OCI-LY1 (cell line): Measurements from ENCODE around the gene LIN28B.

Experiments
- H2AFZ ChIP-seq: fragments of 200-600 bp; sonication (generic), shearing (Covaris generic); 2 replicates; pipeline ENCODE4 v1.6.0; 2014; ENCODE audit warnings: antibody characterized with exemption, mild to moderate bottlenecking, low read length
- H3F3A ChIP-seq: fragments of 200-600 bp; sonication (generic), shearing (Covaris generic); 2 replicates; pipeline ENCODE4 v1.6.0; 2014; ENCODE audit warnings: mild to moderate bottlenecking, antibody characterized with exemption, low read length, moderate library complexity; ENCODE audit not compliant: insufficient read depth
- H3K27ac ChIP-seq: fragments of 200-600 bp; sonication (generic); 2 replicates; pipeline ENCODE4 v1.5.1; 2014; ENCODE audit warnings: low read length, mixed run types, mild to moderate bottlenecking, low read depth; ENCODE audit not compliant: poor library complexity, severe bottlenecking
- H3K27me3 ChIP-seq: fragments of 200-600 bp; sonication (generic); 2 replicates; pipeline ENCODE4 v1.6.0; 2014; ENCODE audit warnings: antibody characterized with exemption, mild to moderate bottlenecking, low read length, moderate library complexity; ENCODE audit not compliant: insufficient read depth
- H3K36me3 ChIP-seq: fragments of 200-600 bp; sonication (generic); 2 replicates; pipeline ENCODE4 v1.6.1; 2014; ENCODE audit warnings: mild to moderate bottlenecking, antibody characterized with exemption, low read length, moderate library complexity, mixed read lengths; ENCODE audit not compliant: insufficient read depth
- H3K4me1 ChIP-seq: fragments of 200-600 bp; sonication (generic); 2 replicates; pipeline ENCODE4 v1.5.1; 2014; ENCODE audit warnings: mild to moderate bottlenecking, low read length, moderate library complexity; ENCODE audit not compliant: insufficient read depth, severe bottlenecking
- H3K4me2 ChIP-seq: fragments of 200-600 bp; sonication (generic), shearing (Covaris generic); 2 replicates; pipeline ENCODE4 v1.6.1; 2014; ENCODE audit warnings: low read length
- H3K4me3 ChIP-seq: fragments of 200-600 bp; sonication (generic); 2 replicates; pipeline ENCODE4 v1.5.1; 2014; ENCODE audit warnings: low read length, low read depth, mild to moderate bottlenecking, mixed read lengths; ENCODE audit not compliant: poor library complexity, severe bottlenecking
- H3K79me2 ChIP-seq: fragments of 200-600 bp; shearing (Covaris generic); 2 replicates; pipeline ENCODE4 v1.6.1; 2016; ENCODE audit warnings: mixed run types, low read length, mixed read lengths; ENCODE audit not compliant: insufficient read depth
- H3K9ac ChIP-seq: fragments of 200-600 bp; sonication (generic), shearing (Covaris generic); 2 replicates; pipeline ENCODE4 v1.6.1; 2014; ENCODE audit warnings: mild to moderate bottlenecking, low read length, mixed read lengths
- H3K9me2 ChIP-seq: fragments of 200-600 bp; sonication (generic), shearing (Covaris generic); 2 replicates; pipeline ENCODE4 v1.6.1; 2014; ENCODE audit warnings: low read depth, mild to moderate bottlenecking, low read length, mixed read lengths
- H3K9me3 ChIP-seq: fragments of 200-600 bp; shearing (Covaris generic); 2 replicates; pipeline ENCODE4 v1.6.1; 2014; ENCODE audit warnings: low read length, mixed read lengths
- H4K20me1 ChIP-seq: fragments of 200-600 bp; sonication (generic), shearing (Covaris generic); 2 replicates; pipeline ENCODE4 v1.6.0; 2016; ENCODE audit warnings: mild to moderate bottlenecking, low read length; ENCODE audit not compliant: insufficient read depth
- EZH2 ChIP-seq: fragments of 200-600 bp; sonication (generic), shearing (Covaris generic); IDR thresholded peaks from 2 replicates; pipeline ENCODE4 v1.8.0; 2017; ENCODE audit warnings: borderline replicate concordance, mixed run types, mild to moderate bottlenecking, antibody characterized with exemption, low read length, moderate library complexity, mixed read lengths
- TF ChIP-seq, protein P1 (sequence below): fragments of 200-600 bp; sonication (generic), shearing (Covaris generic); IDR thresholded peaks from 2 replicates; pipeline ENCODE4 v1.5.1; 2017; ENCODE audit warnings: mild to moderate bottlenecking, antibody characterized with exemption, low read length, moderate library complexity, mixed read lengths

LIN28B gene

DNA sequence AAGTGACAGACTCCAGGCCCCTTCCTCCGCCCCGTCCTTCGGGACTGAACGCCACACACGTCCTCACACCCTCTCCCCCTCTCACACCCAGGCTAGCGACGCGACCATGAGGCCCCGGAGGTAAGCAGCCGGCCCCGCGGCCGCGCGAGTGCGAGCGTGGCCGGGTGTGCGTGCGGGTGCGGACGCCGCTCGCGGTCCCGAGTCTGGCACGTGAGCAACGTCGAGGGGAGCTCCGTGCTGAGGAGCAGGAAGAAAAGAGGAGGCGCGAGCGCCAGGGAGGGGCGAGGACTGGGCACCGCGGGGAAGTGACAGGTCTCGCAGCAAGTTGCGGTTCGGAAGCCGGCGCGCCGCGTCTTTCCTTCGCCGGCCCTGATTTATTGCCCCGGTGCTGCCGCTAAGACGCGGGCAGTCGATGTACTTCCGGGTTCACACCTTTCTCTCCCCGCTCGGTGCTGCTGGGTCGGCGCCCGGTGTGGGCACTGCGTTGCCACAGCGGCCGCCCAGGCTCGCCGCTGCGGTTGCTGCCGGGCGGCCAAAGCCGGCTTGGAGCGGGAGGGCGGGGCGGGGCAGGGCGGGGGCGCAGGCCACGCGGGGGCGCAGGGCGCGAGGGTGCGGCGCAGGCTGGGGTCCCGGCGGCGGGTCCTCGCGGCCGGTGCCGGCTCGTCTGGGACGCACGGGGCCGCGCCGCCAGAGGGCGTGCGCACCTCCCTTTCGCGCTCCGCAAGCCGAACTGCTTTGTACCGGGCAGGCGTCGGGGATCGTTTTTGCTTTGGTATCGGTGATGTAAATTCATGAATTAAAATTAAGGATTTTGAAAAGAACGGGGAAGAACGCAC lies 15.8 kb upstream of the LIN28B start:
- TF ChIP-seq EZH2: no peak
- TF ChIP-seq, protein P1, sequence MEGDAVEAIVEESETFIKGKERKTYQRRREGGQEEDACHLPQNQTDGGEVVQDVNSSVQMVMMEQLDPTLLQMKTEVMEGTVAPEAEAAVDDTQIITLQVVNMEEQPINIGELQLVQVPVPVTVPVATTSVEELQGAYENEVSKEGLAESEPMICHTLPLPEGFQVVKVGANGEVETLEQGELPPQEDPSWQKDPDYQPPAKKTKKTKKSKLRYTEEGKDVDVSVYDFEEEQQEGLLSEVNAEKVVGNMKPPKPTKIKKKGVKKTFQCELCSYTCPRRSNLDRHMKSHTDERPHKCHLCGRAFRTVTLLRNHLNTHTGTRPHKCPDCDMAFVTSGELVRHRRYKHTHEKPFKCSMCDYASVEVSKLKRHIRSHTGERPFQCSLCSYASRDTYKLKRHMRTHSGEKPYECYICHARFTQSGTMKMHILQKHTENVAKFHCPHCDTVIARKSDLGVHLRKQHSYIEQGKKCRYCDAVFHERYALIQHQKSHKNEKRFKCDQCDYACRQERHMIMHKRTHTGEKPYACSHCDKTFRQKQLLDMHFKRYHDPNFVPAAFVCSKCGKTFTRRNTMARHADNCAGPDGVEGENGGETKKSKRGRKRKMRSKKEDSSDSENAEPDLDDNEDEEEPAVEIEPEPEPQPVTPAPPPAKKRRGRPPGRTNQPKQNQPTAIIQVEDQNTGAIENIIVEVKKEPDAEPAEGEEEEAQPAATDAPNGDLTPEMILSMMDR: no peak
- no peaks in the 10 kb centered on the region for H3F3A ChIP-seq
- H4K20me1 ChIP-seq: no peaks in the 10 kb centered on the region
- H3K9me2 ChIP-seq: no peaks in the 10 kb centered on the region
- H3K79me2 ChIP-seq: no peaks in the 10 kb centered on the region
- no peaks in the 10 kb centered on the region for H3K27me3 ChIP-seq
- H3K36me3 ChIP-seq: no peaks in the 10 kb centered on the region
- H3K27ac ChIP-seq: no peak overlapping the region
- no peak overlapping the region for H2AFZ ChIP-seq
- H3K4me2 ChIP-seq: no peak overlapping the region
- no peaks in the 10 kb centered on the region for H3K9me3 ChIP-seq
- no peak overlapping the region for H3K4me3 ChIP-seq
- H3K4me1 ChIP-seq: no peaks in the 10 kb centered on the region
- H3K9ac ChIP-seq: no peak overlapping the region

- Histone ChIP-seq H3K36me3 (no peaks in the 10 kb centered on the region), H3K9me3 (no peaks in the 10 kb centered on the region), H3K27ac (no peak overlapping the region), H3K79me2 (no peaks in the 10 kb centered on the region), H3F3A (no peaks in the 10 kb centered on the region), H3K4me3 (no peak overlapping the region), H3K9me2 (no peaks in the 10 kb centered on the region), H4K20me1 (no peaks in the 10 kb centered on the region), H3K4me1 (no peaks in the 10 kb centered on the region), H3K27me3 (no peaks in the 10 kb centered on the region), H3K9ac (no peak overlapping the region), H3K4me2 (no peak overlapping the region), H2AFZ (no peak overlapping the region)
- TF ChIP-seq EZH2: no peak
- TF ChIP-seq, protein P1: no peak
These were observed 15.2 kb upstream of the LIN28B start for GRCh38 chr6:104941729-104942091.

GRCh38 chr6:104943781-104944180 lies 13.1 kb upstream of the LIN28B start:
- Histone ChIP-seq H3K9me3 (no peaks in the 10 kb centered on the region), H3K4me2 (no peak overlapping the region), H3K9ac (no peak overlapping the region), H3F3A (no peaks in the 10 kb centered on the region), H3K4me1 (no peaks in the 10 kb centered on the region), H3K27ac (no peak overlapping the region), H3K27me3 (no peaks in the 10 kb centered on the region), H2AFZ (no peak overlapping the region), H3K79me2 (no peaks in the 10 kb centered on the region), H3K36me3 (no peaks in the 10 kb centered on the region), H4K20me1 (no peaks in the 10 kb centered on the region), H3K9me2 (no peaks in the 10 kb centered on the region), H3K4me3 (no peak overlapping the region)
- no peak for TF ChIP-seq EZH2
- TF ChIP-seq, protein P1: no peak
